GM06990 (cell line): ENCODE data around the gene MN1.

Experiments used
- DNase-seq: peaks from one replicate; pipeline ENCODE4 v3.0.0-alpha.2; 2011; ENCODE audit not compliant: insufficient read length; ENCODE audit errors: extremely low read depth
- H3K27me3 ChIP-seq: replicated peaks from 2 replicates; pipeline ENCODE4 v1.6.0; 2011; ENCODE audit warnings: low read length; ENCODE audit not compliant: control insufficient read depth, insufficient read depth
- H3K36me3 ChIP-seq: 2 replicates; pipeline ENCODE4 v1.5.1; 2011; ENCODE audit warnings: low read length; ENCODE audit not compliant: control insufficient read depth, insufficient read depth
- H3K4me3 ChIP-seq: replicated peaks from 2 replicates; pipeline ENCODE4 v1.5.1; 2011; ENCODE audit warnings: low read depth, mild to moderate bottlenecking, control low read depth, low read length
- TF ChIP-seq, protein P1 (sequence below): IDR thresholded peaks from 2 replicates; pipeline ENCODE4 v1.5.1; 2011; ENCODE audit warnings: low read length, control low read depth, mild to moderate bottlenecking, inconsistent platforms; ENCODE audit not compliant: insufficient read depth, poor library complexity, severe bottlenecking

Gene MN1

DNA sequence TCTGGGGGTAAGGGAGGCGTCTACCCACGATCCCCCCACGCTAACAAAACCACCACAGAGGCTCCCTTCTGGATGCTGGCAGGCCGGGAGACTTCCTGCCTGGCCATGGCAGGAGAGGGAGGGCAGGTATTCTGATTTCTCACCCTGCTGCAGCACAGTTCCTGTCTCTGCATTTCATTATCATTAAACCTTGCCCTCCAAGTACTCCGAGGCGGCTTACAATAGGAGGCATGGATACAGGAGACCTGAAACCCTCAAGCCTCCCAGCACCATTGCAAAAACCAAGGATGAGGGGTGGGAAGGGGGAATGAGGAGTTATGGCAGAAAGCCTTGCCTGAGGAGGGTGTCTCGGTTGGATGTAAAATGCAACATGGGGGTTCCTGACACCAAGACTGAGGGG lies 44.1 kb upstream of the MN1 start:
- TF ChIP-seq, protein P1, sequence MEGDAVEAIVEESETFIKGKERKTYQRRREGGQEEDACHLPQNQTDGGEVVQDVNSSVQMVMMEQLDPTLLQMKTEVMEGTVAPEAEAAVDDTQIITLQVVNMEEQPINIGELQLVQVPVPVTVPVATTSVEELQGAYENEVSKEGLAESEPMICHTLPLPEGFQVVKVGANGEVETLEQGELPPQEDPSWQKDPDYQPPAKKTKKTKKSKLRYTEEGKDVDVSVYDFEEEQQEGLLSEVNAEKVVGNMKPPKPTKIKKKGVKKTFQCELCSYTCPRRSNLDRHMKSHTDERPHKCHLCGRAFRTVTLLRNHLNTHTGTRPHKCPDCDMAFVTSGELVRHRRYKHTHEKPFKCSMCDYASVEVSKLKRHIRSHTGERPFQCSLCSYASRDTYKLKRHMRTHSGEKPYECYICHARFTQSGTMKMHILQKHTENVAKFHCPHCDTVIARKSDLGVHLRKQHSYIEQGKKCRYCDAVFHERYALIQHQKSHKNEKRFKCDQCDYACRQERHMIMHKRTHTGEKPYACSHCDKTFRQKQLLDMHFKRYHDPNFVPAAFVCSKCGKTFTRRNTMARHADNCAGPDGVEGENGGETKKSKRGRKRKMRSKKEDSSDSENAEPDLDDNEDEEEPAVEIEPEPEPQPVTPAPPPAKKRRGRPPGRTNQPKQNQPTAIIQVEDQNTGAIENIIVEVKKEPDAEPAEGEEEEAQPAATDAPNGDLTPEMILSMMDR: no peak
- Histone ChIP-seq H3K27me3 (no peaks in the 10 kb centered on the region), H3K36me3 (peaks cover 17% of the 10 kb centered on the region), H3K4me3 (no peak overlapping the region)
- DNase-seq: no peak

DNA sequence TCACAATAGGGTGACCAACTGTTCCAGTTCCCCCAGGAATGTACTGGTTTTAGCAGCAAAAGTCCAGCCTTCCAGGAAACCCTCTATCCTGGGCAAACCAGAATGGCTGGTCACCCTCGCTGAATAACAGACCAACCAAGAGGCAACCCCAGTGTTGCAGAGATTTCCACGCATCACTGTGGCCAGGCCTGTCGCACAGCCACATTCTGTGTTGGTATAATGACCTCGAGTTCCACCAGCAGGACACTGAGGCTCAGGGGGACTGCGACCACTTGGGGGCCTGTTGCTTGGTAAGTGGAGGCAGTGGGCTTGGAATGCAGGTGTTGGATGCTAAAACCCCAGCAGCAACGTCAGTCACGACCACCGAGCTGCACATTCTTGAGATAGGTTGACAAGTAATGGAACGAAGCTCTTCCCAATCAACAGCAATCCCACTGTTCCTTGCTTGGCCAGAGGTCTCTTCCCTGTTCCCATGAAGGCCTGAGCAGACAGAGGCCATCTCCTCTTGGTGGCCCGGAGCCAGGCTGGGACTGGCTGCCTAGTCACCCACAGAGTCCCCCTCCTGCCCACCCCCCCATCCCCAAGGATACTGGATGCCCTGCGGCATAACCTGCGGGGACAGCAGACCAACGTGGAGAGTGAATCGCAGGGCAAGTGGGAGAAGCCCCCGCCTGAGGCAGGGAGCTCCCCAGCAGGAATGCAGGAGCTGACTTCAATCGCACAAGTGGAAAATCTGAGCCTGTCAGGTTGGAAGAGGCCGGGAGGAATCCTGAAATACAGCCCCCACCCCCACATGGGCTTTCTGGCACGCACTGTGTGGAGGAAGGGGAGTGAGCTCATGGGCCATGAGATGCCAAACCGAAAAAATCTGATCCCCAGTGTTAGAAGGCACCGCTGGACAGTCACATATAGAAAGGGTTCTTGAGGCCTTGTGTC lies 43.4 kb upstream of the MN1 start:
- H3K36me3 ChIP-seq: peaks cover 13% of the 10 kb centered on the region
- no peak for DNase-seq
- TF ChIP-seq, protein P1: no peak
- H3K4me3 ChIP-seq: no peak overlapping the region
- H3K27me3 ChIP-seq: no peaks in the 10 kb centered on the region

DNA sequence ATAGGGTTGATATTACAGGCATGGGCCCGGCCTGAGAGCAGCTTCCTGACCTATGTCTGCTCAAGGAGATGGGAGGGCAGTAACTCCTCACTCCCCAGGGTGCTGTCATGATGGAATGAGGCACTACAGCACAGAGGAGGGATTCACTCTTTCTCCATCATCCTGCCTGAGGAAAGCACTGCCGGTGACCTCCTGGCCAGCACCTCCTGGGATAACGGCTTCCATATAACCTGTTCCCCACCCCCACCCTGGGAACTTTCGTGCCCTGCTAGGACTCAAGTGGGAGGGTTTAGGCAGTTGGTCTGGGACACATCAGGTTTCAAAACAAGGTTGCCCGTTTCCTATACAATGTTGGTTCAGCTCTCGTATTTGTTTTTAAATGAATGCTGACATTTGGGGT lies 42.7 kb upstream of the MN1 start:
- Histone ChIP-seq H3K27me3 (no peaks in the 10 kb centered on the region), H3K4me3 (no peak overlapping the region), H3K36me3 (peaks cover 12% of the 10 kb centered on the region)
- TF ChIP-seq, protein P1: no peak
- no peak for DNase-seq

DNA sequence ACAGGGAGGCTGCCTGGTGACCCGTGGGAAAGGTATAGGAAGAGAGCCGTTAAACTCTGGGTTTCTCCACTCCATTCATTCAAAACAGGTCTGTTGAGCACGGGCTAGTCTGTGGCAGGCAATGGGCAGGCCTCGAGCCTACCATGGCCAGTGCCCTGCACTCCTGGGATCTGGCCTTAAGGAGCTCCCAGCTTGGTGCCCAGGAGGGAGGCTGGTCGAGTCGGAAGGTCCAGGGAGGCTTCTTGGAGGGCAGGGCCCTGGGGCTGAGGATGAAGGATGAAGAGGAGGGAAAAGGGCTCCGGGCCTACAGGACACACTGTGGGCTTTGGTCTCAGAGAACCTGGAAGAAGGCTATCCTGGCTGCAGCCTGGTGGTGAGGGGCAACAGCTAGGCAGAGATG lies 41.9 kb upstream of the MN1 start:
- Histone ChIP-seq H3K27me3 (no peaks in the 10 kb centered on the region), H3K4me3 (no peak overlapping the region), H3K36me3 (peaks cover 11% of the 10 kb centered on the region)
- no peak for DNase-seq
- TF ChIP-seq, protein P1: no peak

DNA sequence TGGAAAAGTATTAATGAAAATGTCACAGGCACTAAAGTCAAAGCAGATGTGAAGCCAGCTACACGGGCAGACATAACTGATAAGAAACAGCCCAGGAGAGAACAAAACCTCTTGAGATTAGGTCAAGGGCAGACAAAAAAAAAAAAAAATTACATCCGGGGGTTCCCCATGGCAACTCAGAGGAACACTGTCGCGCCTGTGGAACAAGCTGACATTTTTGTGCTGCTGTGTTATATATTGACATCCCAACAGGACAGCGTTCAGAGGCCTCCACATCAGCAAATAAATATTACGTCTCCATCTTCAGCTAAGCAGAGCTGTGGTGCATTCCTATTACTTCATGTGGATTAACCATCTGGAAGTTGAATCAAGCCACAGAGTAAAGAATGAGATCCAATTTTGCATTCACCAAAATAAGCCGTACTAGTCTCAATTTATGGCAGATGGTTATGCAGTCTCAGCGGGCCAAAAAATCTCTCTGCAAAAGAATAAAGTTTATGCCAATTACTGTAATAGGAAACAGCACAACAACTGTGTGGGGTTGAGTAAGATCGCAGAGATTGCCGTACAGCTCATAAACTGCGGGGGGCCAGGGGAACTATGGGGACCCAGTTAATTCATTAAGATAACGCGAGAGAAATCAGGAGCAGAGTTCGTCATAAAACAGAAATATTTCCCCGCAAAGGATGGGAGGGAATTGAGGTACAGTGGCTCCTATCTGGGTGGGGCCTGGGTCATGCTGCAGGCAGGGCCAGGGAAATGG lies 41.3 kb upstream of the MN1 start:
- Histone ChIP-seq H3K27me3 (no peaks in the 10 kb centered on the region), H3K4me3 (no peak overlapping the region), H3K36me3 (peaks cover 9% of the 10 kb centered on the region)
- DNase-seq: no peak
- TF ChIP-seq, protein P1: no peak
